NCI-H1048 (cell line): ENCODE data around the gene CHPF2.
A peak's percentile ranks its signal among the peaks of the same experiment; 100 is the strongest.

Experiments
- DNase-seq: peaks from one replicate; lab custom pipeline; 2025; lab: John Stamatoyannopoulos, UW

CHPF2 gene, protein sequence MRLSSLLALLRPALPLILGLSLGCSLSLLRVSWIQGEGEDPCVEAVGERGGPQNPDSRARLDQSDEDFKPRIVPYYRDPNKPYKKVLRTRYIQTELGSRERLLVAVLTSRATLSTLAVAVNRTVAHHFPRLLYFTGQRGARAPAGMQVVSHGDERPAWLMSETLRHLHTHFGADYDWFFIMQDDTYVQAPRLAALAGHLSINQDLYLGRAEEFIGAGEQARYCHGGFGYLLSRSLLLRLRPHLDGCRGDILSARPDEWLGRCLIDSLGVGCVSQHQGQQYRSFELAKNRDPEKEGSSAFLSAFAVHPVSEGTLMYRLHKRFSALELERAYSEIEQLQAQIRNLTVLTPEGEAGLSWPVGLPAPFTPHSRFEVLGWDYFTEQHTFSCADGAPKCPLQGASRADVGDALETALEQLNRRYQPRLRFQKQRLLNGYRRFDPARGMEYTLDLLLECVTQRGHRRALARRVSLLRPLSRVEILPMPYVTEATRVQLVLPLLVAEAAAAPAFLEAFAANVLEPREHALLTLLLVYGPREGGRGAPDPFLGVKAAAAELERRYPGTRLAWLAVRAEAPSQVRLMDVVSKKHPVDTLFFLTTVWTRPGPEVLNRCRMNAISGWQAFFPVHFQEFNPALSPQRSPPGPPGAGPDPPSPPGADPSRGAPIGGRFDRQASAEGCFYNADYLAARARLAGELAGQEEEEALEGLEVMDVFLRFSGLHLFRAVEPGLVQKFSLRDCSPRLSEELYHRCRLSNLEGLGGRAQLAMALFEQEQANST

DNA sequence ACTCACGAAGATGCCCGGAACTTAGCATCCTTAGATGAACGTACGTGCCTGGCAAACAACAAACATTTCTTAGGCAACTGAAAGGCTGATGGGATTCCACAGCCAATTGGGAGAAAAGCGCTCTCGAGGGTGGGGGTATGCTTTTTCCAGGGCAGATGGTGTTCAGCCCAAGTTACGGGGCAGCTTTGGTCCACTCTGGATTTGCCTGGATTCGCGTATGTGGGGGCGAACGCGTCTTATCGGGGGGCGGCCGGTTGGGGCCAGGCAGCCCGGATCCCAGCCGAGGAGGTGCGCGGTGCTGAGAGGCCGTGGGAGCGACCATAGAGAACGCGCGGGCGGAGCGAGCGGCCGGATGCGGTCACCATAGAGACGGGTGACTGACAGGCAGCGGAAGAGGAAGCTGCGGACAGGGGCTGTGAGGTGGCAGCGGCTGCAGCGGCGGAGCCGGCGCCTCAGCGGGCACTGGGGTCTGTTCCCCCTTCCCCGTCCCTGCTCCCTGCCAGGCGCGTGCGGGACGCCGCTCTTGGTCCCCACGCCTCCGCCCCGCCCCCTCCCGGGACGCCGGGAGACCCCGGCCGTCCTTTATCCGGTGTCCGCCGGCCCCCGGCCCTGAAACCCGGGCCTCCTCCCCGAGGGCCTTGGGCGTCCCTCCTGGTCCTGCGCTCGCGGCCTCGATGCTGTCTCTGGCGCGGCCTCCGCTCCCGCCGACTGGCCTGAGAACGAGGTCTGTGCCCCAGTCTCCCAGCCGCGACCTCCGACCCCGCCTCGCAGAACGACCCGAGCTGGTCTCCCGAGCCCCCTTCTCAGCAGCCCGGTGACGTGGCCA lies at the start of gene CHPF2:
Gene CHPF2, plus strand, starts transcription at position 393 of the 826 bp plus-strand sequence. CDS start 1,529 bp downstream, outside the sequence.
- peak; percentile 61 for DNase-seq

DNA sequence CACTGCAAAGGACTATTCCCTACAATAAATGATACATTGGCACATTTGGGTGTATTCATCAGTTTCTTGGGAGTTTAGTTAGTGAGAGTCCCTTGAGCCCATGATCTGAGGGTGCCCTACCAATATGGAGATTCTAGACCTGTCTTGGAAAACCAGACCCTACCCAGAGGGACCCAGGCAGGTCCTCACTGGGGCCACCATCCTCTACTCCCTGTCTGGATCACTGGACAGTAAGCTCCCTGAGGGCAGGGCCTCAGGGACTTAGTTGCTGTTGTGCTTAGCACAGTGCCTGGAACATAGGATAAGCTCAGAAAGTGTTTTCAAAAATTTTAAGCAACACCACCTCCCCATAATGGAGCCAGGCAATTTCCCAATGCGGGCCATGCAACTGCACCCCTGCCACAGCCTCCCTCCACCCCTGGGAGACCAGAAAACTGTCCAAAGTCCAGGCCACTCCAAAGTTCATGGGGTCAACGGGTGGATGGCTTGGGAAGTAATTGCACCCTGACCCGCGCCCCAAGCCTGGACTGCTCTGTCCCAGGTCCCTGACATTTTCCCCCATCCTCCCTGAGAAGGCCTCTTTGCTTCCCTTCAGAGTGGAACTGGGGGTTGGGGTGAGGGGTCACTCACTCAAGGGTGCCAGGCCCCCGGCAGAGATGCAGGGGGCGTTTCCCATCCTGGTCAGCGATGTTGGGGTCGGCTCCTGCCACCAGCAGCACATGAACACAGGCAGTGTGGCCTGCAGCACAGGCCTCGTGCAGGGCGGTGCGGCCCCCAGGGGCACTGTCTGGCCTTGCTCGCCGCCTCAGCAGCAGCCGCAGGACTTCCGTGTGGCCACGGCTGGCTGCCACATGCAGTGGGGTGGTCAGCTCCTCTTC lies 46.3 kb upstream of the CHPF2 start:
- DNase-seq: no peak

- no peak for DNase-seq
Measured at GRCh38 chr7:151186640-151187408, 45.5 kb upstream of the CHPF2 start, which contains the start of gene ASB10. Gene ASB10, minus strand, starts transcription at chr7:151187250. Its CDS starts 120 bp downstream, at chr7:151187130.

DNA sequence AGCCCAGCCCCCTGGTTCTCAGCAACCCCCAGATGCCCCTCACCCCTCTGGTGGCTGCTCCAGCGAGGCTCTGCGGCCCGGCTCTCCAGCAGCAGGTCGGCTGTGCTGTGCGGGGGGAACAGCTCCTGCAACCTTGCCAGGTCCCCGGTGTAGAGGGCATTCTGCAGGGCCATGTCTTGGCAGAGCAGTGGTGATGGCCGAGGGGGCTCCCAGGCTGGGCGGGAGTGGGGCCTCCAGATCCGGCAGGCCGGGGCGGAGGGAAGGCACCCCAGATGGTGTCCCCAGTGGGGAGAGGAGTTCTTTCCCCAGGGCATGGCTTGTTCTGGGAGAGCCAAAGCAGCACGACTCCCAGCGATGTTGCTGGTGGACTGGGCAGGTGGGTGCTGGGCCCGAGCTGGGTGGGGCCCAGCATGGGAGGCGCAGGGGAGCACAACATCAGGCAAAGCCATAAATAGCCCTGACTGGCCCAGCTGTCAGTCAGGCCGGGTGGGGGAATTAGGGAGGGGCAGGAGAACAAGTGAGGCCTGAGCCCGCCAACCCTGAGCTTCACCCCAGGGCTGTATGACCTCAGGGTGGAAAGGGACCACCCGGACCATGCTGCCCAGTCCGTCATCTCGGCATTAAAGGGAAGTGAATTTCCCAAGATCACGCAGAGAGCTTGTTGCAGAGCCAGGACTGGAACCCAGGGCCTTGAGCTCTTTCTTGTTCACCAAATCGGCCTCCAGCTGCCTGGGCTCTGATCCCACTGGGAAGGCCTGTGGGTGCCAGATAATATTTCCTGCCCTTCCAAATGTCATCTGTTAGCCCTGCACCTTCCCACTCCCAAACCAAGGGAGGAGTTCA lies 44.7 kb upstream of the CHPF2 start:
- DNase-seq: no peak

GRCh38 chr7:151188252-151188542 lies 44.1 kb upstream of the CHPF2 start:
- no peak for DNase-seq

DNA sequence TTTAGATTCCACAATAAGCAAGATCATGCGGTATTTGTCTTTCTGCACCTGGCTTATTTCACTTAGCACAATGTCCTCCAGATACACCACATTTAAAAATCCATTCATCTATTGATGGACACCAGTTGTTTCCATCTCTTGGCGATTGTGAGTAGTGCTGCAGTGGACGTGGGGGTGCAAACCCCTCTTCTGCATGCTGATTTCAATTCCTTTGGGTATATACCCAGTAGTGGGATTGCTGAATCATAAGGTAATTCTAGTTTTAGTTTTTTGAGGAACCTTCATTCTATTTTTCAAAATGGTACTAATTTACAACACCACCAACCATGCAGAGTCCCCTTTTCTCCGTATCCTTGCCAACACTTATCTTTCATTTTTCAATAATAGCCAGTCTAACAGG lies 43.2 kb upstream of the CHPF2 start:
- no peak for DNase-seq

DNA sequence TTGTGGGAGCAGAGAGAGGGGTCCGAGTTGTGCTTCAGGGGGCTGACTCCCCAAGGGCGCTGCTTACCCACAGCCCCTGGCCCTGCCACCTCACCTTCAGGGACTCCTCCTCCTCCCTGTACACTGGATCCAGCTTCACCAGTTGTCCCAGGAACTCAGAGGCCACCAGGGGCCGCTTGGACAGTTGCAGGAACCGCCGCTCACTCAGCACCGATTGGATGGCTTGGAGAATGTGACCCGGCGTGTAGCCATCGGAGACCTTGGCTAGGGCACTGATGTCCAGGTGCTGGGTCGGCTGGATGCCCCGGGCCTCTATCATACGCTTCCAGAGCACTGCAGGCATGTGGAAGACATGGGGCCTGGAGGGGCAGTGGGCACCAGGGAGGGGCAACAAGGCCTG lies 40.7 kb upstream of the CHPF2 start:
- DNase-seq: no peak

DNA sequence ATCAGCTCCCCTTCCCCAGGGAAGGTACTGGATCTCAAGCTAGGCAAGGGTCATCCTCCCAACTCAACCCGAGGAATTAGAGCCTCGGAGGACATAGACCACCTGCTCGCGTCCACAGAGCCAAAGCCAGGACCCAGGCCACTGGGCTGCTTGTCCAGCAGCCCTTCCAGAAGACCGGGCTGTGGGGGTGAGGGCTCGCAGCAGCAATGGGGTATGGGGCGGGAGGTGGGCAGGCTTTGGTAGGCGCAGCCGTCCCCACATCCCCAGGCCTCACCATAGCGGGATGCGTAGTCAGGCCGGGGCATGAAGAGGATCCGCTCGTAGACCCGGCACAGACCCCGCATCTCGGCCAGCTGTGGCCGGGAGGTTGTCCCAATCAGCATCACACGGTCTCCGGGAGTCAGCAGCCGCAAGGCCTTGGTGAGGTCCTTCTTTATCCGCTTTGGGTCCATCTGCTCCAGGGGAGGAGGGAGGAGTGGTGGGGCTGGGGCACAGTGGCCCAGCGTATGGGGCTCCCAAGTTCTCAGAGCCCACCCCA lies 40.2 kb upstream of the CHPF2 start:
- no peak for DNase-seq

GRCh38 chr7:151193203-151193978 lies 38.9 kb upstream of the CHPF2 start:
- DNase-seq: no peak

DNA sequence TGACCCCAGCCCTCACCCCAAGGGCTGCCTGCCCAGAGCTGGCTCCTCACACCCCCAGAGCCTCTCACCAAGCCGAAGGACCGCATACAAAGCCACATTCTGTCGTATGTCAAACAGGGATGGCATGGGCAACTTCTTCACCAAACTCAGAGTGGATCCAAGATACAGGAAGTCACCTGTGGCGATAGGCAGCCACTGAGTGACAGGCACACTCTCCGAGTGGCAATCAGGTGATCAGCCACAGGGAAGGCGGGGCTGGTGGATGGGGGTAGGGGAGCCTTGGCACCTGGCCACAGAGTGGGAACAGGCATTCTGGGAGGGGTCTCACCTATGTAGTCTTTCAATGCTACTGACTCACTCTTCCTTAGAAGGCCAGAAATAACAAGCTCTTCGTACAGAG lies 38.1 kb upstream of the CHPF2 start:
- DNase-seq: no peak

DNA sequence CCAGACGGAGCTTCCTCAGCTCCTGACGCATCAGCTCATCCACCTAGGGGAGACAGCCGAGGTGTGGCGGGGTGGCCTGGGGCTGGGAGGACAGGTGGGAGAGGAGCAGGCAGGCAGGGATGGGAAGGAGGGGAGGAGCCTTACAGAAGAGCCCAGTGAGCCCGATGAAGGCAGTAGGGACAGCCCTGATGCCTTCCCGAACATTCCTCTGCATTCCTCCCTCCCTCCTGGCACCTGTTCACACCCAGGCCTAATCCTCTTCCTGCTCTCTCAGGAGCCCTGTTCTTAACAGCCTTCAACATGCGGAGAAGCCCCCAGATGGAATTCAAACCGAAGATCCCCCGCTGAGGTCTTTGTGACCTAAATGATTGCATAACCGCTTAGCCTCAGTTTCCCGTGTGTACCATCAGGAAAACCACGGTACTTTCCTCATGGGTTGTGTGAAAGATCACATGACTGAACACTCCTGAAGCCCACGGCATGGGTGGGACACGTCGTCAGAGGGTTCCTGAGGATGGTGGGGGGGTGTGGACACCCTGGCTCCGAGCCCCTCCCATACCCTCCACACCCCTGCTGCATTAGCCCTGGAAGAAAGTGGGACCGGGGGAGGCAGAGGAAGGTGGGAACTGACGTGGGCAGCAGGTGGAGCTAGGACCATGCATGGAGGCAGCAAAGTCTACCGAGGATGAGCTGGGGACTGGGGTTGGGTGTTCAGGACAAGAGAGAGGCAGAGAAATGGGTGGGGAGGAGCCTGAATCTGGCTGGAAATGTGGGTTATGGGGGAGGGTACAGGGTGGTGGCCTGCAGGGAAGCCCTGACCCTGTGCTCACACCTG lies 36.5 kb upstream of the CHPF2 start:
- no peak for DNase-seq

DNA sequence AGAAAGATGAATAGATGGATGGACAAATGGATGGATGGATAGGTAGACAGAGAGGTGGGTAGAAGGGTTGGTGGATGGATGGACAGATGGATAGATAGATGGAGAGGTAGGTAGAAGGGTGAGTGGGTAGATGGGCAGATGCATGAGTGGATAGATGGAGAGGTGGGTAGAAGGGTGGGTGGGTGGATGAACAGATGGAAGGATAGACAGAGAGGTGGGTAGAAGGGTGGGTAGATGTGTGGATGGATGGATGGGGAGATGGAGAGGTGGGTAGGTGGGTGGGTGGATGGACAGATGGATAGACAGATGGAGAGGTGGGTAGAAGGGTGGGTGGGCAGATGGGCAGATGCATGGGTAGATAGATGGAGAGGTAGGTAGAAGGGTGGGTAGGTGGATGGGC lies 34.4 kb upstream of the CHPF2 start:
- DNase-seq: no peak

DNA sequence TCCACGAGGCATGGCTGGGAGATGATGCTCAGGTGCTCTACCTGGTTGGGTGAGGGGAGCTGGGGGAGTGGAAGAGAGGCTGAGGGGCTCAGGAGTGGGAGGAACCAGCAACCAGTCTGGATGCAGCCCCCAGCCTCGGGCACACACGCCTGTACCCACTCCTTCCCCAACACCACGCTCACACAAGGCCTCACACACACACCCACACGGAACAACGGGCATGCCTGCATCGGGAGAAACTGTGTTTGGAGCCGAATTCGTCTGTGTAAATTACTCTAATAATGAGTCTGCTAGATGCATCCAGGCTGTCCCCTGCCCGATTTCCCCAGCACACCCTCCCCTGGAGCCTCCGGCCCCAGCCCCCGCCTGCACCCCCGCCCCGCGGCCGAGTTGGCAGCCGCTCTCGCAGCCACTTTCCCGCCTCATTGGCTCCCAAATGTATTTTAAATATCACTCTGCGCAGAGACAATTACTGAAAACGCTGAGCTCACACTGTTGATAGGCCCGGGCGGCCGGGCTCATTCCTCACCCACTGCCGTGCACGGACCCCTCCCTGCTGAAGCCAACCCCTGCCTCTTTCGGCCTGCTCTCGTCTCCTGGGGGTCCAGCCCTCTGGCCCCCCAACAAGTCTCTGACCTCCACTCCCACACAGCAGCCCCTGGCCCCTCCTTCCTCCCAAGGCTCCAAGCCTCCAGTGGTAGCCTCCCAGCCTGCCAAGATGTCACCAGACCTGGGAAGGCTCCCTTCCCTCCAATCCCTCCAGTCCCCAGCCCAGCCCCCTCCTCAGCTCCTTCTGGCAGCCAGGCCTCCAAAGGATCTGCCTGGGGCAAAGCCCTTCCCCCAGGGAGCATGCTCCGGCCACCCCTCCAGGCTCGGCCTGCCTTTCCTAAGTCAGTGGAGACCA lies 33.1 kb upstream of the CHPF2 start:
- no peak for DNase-seq

- DNase-seq: no peak
Measured at GRCh38 chr7:151201344-151201743, 30.9 kb upstream of the CHPF2 start.

DNA sequence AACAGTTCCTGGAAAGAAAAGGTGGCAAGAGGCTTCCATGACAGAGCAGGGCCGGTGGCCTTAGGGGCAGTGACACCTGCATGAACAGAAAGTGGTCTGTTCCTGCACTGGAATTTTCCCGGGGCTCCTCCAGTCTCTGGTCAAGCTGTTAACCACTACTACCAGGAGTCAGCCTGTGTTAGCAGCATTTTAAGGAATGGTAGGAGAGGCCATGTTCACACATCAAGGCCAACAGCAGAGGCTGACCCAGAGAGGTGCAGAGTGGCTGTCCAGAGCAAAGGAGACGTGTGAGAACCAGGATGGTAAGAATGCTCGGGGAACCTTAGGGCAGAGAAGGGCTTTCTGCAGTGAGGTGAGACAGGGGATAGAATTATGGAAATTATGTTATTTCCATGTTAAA lies 30.5 kb upstream of the CHPF2 start:
- no peak for DNase-seq

DNA sequence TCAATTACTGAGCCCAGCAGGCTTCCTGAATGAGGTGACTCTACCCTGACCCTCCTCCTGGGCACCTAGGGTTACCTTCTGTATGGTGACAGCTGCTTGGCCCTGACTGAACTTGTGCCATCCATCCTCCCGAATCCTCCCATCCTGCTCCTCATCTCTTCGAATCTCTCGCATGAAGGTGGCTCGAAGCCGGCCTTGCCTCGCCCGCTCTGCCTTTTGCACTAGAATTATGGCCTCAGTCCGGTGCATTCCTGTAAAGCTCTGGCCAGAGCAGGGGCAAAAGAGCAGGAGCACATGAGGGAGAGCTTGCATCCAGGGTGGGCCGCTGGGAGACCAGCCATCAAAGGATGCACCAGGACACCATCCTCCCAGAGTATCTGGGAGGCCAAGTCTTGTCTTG lies 29.4 kb upstream of the CHPF2 start:
- no peak for DNase-seq
